HG02938 (cell line): ENCODE measurements around the gene MGAT2.
"Not testable (repeated sequence)": the region's sequence is repeated elsewhere in the genome, so short reads cannot be mapped to it uniquely, and the experiment has no call there.

ENCODE experiments used
- ATAC-seq: cut with Tn5 transposase; IDR thresholded peaks from one replicate; pipeline ENCODE4 v1.9.1; 2021; ENCODE audit warnings: mild to moderate bottlenecking, moderate library complexity; ENCODE audit not compliant: unreplicated experiment

MGAT2 gene

DNA sequence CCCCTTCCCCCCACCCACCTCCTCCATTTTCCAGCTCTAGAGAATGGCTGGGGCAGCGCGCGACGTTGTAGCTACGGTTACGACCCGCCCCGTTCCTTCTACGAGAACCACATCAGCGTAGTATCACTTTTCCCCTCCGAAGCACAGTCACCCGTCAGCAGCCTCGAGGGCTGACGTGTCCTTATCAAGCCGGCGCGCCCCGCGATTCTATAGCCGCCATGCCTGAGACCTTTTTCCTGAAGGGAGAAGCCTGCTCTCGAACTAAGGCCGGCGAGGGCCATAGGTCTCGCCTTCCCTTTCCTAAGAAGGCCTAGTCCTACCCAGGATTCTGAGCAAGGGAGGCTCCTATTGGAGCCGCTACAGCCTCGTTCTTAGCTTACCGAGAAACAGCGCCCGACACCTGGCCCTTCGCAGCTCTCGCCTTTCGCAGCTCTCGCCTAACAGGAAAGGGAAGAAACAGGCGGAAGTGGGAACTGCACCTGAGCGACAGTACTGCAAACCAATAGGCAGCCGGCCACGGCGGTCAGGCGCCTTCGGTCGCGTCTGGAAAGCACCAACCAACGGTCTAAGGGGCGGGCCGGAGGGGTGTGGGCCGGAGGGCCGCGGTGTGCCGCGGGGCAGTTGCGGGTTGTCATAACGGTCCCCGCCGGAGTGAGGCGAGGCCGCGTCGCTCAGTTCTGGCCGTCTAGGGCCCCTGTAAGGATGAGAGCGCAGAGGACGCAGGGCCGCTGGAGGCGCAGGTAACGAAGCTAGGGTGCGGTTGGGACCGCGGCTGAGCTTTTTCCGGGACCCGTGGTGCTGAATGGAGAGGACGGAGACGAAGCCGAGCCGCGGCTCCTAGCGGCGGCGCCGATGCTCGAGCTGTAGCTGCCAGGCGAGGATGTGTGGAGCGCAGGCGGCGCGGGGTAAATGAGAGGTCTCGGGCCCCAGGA is at the start of gene MGAT2, which contains the start of gene RPL36AL:
TSS of gene MGAT2 (plus strand) at position 618 of the 932 bp plus-strand sequence. CDS start 470 bp downstream, outside the sequence.
TSS of gene RPL36AL (minus strand) at position 445 of the 932 bp plus-strand sequence. CDS start 1,522 bp downstream, outside the sequence.
- peak; percentile 94 for ATAC-seq

GRCh38 chr14:49574038-49574437 is 46.6 kb upstream of the MGAT2 start:
- no peak for ATAC-seq

DNA sequence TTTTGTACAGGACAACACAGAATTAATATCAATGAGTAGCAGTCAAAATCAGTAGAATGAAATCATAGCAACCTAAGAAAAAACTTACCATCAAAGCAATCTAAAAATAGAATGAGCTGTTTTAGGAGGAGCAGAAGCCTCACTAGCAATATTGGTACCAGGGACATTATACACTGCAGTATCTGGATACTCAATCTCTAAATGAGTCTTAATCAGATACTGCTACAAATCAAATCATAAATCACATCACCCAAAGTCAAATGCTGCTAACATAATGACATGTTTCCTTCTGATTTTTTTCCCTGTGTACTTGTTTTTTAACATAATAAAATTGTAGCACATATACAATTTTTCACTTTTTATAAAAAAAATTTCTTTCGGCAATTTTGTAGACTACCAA is 42.5 kb upstream of the MGAT2 start:
- no peak for ATAC-seq

DNA sequence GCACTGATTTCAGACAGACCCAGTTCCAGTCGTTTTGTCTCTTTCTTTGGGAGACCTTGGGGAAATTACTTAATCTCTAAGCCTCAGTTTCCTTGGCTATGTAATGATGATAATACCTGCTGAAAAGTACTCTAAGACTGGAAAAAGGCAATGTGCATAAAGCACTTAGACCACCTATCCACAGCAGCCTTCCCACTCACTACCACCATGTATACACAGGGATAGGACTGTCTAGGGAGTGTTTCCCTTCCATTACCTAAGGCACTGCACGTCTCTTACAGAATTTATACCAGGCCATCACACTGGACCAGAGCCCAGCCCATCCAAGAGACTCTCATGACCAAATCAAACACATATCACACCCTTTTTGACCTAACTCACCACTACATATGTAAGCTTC is 40.8 kb upstream of the MGAT2 start:
- ATAC-seq = no peak

- ATAC-seq = no peak
Measured at GRCh38 chr14:49581209-49582112, 39.1 kb upstream of the MGAT2 start.

DNA sequence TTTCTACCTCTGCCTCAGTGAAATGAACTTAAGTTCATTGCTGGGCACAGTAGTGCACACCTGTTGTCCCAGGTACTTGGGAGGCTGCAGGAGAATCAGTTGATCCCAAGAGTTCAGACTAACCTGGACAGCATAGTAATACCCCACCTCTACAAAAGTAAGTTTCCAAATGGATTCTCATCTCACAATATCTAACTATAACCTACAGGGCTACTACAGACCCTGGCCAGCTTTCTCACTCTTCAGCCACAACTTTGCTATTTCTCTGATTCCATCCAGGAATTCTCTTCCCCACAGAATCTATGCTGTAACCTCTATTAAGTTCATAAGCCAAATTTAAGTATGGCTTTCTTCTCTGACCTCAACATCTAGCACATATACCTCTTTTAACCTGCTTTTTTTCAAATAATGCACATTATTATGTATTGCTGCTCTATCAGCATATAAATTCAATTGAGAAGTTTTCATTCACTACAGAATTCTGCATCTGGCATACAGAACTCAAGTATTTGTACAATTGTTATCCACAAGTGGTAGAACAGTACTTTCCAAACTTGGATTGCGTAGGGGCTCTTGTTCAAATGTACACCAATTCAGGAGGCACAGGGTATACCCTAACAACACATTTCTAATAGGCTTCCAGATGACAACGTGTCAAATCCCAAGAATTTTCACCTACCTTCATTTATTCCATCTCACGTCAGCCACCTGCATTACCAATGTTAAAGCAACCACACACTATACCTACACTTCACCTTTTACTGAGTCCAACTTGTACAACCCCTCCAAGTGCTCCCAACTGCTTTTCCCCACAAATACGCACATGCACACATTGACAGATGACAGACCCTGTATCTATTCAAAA is 38.3 kb upstream of the MGAT2 start:
- no peak for ATAC-seq

- ATAC-seq = no peak
Measured at GRCh38 chr14:49583629-49584028, 37.0 kb upstream of the MGAT2 start.

DNA sequence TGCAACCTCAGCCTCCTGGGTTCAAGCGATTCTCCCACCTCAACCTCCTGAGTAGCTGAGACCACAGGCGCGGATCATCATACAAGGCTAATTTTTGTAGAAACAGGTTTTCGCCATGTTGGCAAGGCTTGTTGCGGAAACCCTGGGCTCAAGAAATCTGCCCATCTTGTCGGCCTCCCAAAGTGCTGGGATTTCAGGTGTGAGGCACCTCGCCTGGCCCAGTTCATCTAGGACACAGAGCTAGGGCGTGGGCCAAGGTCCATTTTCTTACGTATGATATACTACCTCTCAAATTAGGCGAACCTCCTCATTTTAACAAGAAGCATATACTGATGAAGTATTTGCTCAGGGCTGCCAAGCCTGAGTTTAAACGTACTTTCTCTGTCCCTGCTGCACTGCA is 36.5 kb upstream of the MGAT2 start:
- no peak for ATAC-seq

- not testable (repeated sequence) for ATAC-seq
Measured at GRCh38 chr14:49584981-49585640, 35.5 kb upstream of the MGAT2 start.

- ATAC-seq = peak; percentile 85
Measured at GRCh38 chr14:49585803-49586672, 34.6 kb upstream of the MGAT2 start, which contains the start of gene RPS29. Gene RPS29, minus strand, starts transcription at chr14:49586380. Its CDS starts 34 bp downstream, at chr14:49586346.

DNA sequence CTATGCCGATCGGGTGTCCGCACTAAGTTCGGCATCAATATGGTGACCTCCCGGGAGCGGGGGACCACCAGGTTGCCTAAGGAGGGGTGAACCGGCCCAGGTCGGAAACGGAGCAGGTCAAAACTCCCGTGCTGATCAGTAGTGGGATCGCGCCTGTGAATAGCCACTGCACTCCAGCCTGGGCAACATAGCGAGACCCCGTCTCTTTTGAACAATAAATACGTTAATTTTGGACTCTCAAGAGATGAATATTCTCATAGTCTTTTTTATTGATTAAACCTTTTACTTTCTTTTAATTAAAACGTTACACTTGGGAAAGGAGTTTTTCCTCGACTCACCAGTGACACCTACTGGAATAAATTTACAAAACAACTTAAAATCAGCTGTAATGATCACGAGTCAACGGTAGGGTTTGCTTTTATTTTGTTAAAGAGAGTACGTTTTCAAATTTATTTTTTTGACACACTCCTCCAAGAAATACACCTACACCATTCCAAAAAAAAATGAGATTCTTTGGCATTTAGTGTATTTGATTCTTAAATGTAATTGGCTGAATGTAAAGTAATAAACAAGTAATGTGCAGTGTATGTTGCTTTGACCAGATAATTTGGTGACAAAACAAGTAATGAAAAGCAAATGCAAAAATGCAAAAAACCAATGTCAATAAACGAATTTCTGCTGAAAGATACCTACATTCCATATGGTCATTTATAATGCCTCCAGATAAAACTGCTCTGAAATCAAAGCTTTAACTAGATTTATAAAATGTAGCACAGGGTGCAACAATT is 33.7 kb upstream of the MGAT2 start:
- ATAC-seq = peak; percentile 28

GRCh38 chr14:49589387-49589786 is 31.2 kb upstream of the MGAT2 start:
- no peak for ATAC-seq

GRCh38 chr14:49593016-49593415 is 27.6 kb upstream of the MGAT2 start:
- ATAC-seq = no peak

DNA sequence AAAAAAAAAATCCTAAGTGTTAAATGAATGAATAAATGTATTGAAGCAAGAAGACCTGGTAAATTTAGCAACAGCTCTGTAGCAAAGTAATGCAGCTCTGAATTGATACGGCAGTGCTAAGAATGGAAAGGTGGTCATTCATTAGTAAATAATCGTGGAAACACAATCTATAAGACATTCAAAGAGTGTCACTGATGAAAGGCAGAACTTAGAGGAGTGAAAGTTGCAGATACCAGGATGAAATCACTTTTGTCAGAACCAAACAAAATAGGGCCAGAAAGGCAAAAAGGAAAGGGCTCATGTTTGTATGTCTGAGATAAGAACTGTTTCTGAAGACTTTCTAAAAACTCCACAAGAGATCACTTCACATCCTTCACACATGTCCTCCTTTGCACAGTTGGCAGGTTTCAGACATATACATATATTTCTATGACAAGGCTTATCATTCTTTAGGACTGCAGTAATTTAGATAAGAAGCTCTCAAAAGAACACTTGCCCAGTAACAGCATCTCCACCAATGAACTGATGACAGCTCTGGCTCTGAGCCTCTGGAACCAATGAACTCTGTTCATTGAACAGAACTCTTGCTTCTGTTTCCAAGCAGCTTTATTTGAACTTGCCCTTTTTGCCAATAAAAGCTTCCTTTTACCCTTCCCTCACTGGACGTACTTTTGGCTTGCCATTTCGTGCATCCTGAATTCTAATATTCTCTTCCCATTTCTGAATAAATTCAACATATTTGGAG is 26.1 kb upstream of the MGAT2 start:
- ATAC-seq = peak; percentile 25

- no peak for ATAC-seq
Measured at GRCh38 chr14:49598189-49598484, 22.5 kb upstream of the MGAT2 start.

- ATAC-seq = peak; percentile 47
Measured at GRCh38 chr14:49598485-49599300, 21.9 kb upstream of the MGAT2 start, which contains the start of gene LRR1. Gene LRR1, plus strand, starts transcription at chr14:49598940. Its CDS starts 81 bp downstream, at chr14:49599021.

GRCh38 chr14:49607583-49607982 is 13.0 kb upstream of the MGAT2 start:
- no peak for ATAC-seq
